GM18907 (cell line): Measurements from ENCODE around the gene SLC29A3.

Experiments
- ATAC-seq: cut with Tn5 transposase; IDR thresholded peaks from one replicate; pipeline ENCODE4 v1.9.1; 2021; ENCODE audit warnings: mild to moderate bottlenecking, moderate library complexity; ENCODE audit not compliant: unreplicated experiment

Gene SLC29A3

GRCh38 chr10:71389768-71390460 lies 70.9 kb downstream of the SLC29A3 start:
- ATAC-seq, result no peak

DNA sequence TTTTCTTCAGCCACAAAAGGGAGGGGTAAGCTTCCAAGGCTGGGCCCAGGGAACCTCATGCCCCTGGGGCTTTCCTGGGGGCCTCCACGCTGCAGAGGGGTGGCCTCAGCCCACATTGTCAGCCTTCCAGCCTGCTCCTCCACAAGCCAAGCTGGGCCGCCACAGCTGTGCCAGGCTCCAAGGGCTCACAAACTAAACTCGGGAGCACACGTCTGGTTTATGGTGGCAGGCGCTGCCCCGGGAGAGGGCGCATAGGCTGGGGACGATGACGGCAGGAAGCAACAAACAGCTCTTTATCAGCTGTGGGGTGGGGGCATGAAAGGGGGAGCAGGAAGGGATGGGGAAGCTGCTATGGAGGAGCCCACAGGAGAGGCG lies 71.4 kb downstream of the SLC29A3 start:
- ATAC-seq, result no peak

GRCh38 chr10:71390921-71391690 lies 72.0 kb downstream of the SLC29A3 start:
- ATAC-seq, result no peak

DNA sequence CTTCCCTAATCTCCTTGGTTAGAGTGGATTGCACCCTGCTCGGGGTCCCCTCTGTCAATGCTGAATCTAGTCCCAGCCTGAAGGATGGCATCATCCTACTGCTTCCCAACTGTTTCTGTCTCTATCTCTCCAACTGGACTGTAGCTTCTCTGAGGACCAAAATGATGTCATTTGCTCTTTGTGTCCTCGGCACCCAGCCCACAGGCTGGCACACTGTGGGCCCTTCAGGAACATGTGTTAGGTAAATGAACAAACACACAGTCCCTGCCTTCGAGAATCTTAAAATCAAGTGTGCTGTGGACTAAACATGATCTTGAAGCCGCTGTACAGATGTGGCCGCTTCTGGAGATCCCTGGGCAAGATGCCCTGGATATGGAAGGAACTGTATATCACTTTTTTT lies 72.6 kb downstream of the SLC29A3 start:
- no peak for ATAC-seq

DNA sequence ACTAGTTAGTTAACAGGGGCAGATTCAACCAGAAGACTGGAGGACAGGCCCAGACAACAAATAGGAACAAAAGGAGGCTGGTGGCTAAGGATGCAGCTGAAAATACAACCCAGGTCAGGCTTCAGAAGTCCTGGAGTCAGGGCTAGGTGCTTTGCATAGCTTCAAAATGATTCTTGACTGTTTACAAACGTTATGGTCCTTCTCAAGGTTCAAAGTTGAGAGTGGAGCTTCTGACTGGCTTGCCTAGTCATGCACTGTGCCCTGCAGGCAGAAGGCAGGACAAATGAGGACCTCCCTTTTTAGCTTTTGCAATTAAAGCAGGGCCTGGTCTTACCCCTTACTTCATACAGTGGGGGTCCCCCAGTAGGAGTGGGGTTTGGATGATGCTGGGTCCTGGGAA lies 73.2 kb downstream of the SLC29A3 start:
- ATAC-seq, result no peak

DNA sequence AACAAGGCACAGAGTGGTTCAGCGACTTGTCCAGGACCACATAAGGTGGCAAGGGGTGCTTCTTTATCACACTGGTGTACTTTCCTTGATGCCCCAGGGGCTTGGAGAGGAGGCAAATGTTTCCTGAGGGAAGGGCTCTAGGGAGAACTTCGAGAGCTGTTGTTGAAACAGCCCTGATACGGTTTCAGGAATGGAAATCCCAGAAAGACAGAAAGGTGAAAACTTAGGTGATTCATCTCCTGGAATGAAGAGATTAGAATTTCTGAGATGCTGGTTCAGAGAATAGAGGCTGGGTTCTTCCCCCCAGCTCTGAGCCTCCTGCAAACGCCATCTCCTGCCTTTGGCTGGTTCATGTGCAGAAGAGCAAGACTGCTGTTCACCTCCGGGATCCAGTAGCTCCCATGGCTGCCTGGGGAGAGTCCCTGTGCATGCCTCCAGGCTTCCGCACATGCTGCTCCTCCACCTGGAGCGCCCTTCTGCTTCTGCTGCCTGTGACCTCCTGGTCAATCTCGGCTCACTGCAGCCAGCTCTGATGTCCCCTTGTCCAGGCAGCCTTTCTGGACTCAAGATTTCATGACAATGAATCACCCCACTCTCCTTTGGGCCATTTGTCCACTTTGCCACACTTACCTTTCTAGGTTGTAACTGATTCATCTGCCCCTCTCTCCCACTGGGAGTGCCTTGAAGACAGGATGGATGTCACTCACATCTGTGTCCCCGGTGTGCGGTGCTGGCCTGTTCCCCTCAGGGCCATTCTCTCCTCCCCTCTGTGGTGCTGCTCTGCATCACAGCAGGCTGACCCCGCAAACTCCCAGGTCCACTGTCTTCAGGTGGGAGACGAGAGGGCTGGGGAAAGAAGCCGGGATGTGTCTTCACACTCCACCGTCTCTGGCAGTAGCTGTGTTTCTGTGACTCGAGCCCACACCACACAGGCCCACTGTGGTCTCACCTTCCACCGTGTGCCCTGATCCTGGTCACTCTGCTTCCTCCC lies 74.0 kb downstream of the SLC29A3 start:
- ATAC-seq, result no peak

DNA sequence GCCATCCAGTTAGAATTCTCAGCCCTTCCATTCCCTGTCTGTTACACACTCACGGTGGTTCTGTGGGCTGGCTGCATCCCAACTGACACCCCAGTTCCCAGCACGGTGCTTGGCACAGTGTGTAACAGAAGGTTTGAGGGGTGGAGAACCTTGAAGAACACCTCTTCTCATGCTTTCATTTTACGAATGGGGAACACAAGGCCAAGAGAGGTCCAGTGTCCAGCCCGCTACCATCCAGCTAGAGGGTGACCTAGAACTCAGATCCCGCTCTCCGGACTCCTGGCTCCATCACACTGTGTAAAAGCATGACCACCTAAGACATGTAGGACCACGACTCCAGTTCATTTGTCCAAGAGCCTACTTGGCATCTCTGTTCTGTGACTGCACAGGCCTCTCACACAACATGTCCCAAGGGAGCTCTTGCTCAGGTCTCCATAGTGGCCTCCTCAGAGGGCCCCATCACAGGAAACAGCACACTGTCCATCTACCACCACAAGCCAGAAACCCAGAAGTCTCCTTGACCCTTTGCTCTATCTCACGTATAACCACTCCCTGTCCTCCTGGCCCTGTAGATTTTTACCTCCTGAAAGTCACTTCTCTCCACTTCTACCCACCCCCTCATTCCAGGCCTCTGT lies 74.9 kb downstream of the SLC29A3 start:
- ATAC-seq, result no peak

GRCh38 chr10:71394926-71395562 lies 76.0 kb downstream of the SLC29A3 start:
- no peak for ATAC-seq

DNA sequence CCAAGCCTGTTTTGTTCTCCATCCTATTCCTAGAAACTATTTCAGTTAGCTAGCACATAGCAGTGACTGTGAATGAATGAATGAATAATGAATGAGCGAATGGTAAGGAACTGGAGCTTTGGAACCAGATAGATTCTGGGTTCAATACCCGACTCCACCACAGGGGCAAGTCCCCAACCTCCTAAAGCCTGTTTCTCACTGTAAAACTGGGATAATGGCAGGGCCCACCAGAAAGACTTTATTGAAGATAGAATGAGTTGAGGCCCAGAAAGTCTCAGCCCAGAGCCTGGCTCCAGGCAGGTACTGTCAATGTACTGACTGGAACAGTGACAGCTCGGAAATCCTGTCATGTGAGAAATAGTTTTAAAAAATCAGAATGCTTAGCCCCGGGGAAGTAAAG lies 76.6 kb downstream of the SLC29A3 start:
- ATAC-seq, result no peak

- no peak for ATAC-seq
Observed at GRCh38 chr10:71396084-71396710, 77.1 kb downstream of the SLC29A3 start.

- no peak for ATAC-seq
Observed at GRCh38 chr10:71396711-71397295, 77.7 kb downstream of the SLC29A3 start, which contains the start of gene CDH23. CDH23 (plus strand) TSS chr10:71396920; CDS start chr10:71439832, 42,912 bp downstream.

- no peak for ATAC-seq
Observed at GRCh38 chr10:71397296-71398212, 78.5 kb downstream of the SLC29A3 start.

DNA sequence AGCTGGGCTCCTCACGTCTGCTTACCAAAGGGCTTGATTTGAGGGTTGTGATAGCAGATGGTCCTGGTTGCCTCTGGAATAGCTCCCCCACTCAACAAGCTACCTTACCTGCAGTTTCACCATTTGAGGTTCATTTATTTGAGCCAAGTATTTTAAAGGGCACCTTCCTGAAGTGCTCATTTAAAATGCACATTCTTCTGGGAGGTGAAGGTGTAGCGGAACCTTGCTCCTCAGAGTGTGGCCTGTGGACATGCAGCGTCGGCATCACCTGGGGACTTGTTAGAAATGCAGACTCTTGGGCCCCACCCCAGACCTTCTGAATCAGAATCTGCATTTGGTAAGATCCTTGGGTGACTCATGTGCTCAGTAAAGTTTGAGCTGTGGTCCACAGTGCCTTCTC lies 79.9 kb downstream of the SLC29A3 start:
- ATAC-seq, result no peak

GRCh38 chr10:71399946-71400345 lies 80.9 kb downstream of the SLC29A3 start:
- ATAC-seq, result no peak

GRCh38 chr10:71401056-71401455 lies 82.0 kb downstream of the SLC29A3 start:
- ATAC-seq, result no peak

- ATAC-seq, result no peak
Observed at GRCh38 chr10:71402005-71402404, 82.9 kb downstream of the SLC29A3 start.

GRCh38 chr10:71404503-71405295 lies 85.6 kb downstream of the SLC29A3 start:
- ATAC-seq, result no peak

DNA sequence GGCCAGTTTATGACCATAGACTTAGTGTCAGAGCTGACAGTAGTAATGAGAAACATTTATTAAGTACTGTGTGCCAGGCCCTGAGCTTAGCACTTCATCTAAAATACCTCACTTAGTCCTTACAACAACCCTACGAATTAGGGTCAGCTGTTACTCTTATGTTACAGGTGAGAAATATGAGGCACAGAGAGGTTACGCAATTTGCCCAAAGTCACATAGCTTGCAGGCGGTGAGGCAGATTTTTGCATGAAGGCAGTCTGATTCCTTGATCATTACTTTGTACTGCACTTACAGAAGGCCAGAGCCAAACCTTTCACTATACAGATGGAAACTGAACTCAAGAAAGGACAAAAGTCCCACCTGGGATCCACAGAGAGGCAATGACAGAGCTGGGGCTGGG lies 87.8 kb downstream of the SLC29A3 start:
- ATAC-seq, result no peak
